HG02588 (cell line): ENCODE results near the gene ARHGAP1.

ENCODE experiments used
- ATAC-seq: cut with Tn5 transposase; IDR thresholded peaks from one replicate; pipeline ENCODE4 v1.9.1; 2021; ENCODE audit warnings: mild to moderate bottlenecking, moderate library complexity; ENCODE audit not compliant: unreplicated experiment

ARHGAP1 gene

GRCh38 chr11:46700241-46701077, at the start of gene ARHGAP1, which contains the start of gene ZNF408:
TSS of gene ARHGAP1 (minus strand) at chr11:46700619. CDS start at chr11:46696107, 4,512 bp downstream.
TSS of gene ZNF408 (plus strand) at chr11:46701031. CDS start at chr11:46701048, 17 bp downstream.
- peak; percentile 85 for ATAC-seq

GRCh38 chr11:46747150-46747549, 46.7 kb upstream of the ARHGAP1 start:
- no peak for ATAC-seq

GRCh38 chr11:46745995-46746394, 45.6 kb upstream of the ARHGAP1 start:
- ATAC-seq, result no peak

- no peak for ATAC-seq
Measured at GRCh38 chr11:46745328-46745727, 44.9 kb upstream of the ARHGAP1 start.

- no peak for ATAC-seq
Measured at GRCh38 chr11:46743693-46744339, 43.4 kb upstream of the ARHGAP1 start.

GRCh38 chr11:46743043-46743442, 42.6 kb upstream of the ARHGAP1 start:
- no peak for ATAC-seq

- no peak for ATAC-seq
Measured at GRCh38 chr11:46741600-46742484, 41.4 kb upstream of the ARHGAP1 start.

GRCh38 chr11:46738887-46739286, 38.5 kb upstream of the ARHGAP1 start:
- ATAC-seq, result no peak

- ATAC-seq, result no peak
Measured at GRCh38 chr11:46737699-46738098, 37.3 kb upstream of the ARHGAP1 start.

- ATAC-seq, result no peak
Measured at GRCh38 chr11:46736615-46737014, 36.2 kb upstream of the ARHGAP1 start.

- ATAC-seq, result no peak
Measured at GRCh38 chr11:46736146-46736545, 35.7 kb upstream of the ARHGAP1 start.

GRCh38 chr11:46733234-46733633, 32.8 kb upstream of the ARHGAP1 start:
- ATAC-seq, result no peak

GRCh38 chr11:46731545-46731944, 31.1 kb upstream of the ARHGAP1 start:
- no peak for ATAC-seq

- no peak for ATAC-seq
Measured at GRCh38 chr11:46729110-46730027, 28.9 kb upstream of the ARHGAP1 start.

GRCh38 chr11:46728659-46729040, 28.2 kb upstream of the ARHGAP1 start:
- no peak for ATAC-seq

- ATAC-seq, result no peak
Measured at GRCh38 chr11:46727952-46728658, 27.7 kb upstream of the ARHGAP1 start.

- no peak for ATAC-seq
Measured at GRCh38 chr11:46726206-46726862, 25.9 kb upstream of the ARHGAP1 start.

- ATAC-seq, result no peak
Measured at GRCh38 chr11:46725338-46726205, 25.2 kb upstream of the ARHGAP1 start.
